Left colon (tissue), 2 donors: ENCODE results near the gene ARPC5. TPM values are rescaled to one million over a fixed set of nuclear protein-coding genes. Genes with fewer than 3 reads are reported as not detected.

Experiments
- ATAC-seq: fragments of 200-7000 bp; cut with Tn5 transposase; one replicate; pipeline ENCODE4 v1.9.1; 2020; ENCODE audit warnings: mild to moderate bottlenecking, moderate library complexity
- DNase-seq, 2 donors: peaks; one replicate each; pipeline ENCODE4 v3.0.0-alpha.2; 2020
- intact Hi-C, 2 donors: fragments of 100-400 bp; cut with DNase I in 1 of 2; cut with micrococcal nuclease in 1 of 2; formaldehyde crosslinking; loops; one replicate each; pipeline versions ENCODE4 v1.11.2 to v1.14.0; 2022; cut with DNase I, micrococcal nuclease
- total RNA-seq, 2 donors: library from RNA; stranded (reverse); fragmentation: NEBNext Ultra II Directional; extraction: Animal tissue kit (Norgen Biotek cat#: 25700); gene quantifications; one replicate each; pipeline ENCODE4 v1.2.1, GENCODE V29; 2021
- donor health status: DM: no; HTN: no; CAD: no.
- donor health status: DM: yes; HTN: yes; CAD: no.

ARPC5 gene
- total RNA-seq, 2 donors from 2014 or later = 153 to 169 TPM

DNA sequence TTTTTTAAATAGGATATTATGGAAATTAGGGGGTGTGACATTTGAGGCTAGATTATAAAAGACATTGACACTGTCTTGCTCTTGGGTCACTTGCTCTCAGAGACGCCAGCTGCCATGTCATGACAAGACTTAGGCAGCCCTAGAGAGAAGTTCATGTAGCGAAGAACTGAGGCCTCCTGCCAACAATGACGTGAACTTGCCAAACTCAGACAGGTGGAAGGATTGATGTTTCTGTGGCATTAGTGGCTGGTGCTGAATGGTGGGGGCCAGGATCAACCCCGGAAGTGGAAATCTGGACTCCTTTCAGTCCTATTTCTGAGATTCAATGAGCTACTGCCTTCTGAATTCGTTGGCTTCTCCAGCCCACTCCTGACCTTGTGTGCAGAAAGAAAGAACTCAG is 60.0 kb downstream of the ARPC5 start:
- DNase-seq (no peak), ATAC-seq (no peak)
- intact Hi-C loops = no loop called here

DNA sequence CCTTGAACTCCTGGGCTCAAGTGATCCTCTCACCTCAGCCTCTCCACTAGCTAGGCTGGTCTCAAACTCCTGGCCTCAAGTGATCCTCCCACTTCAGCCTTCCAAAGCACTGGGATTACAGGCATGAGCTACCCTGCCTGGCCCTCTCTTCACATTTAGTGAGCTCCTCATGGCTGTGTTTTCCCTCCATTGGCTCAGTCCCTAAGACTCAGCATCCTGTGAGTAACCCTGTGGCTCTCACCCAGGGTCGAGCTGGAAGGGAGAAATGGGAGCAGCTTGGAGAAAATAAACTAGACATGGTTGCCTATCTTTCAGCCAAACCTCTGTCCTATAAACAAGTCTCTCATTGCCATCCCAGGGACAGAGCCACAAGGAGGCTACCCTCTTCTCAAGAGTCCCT is 62.9 kb downstream of the ARPC5 start:
- ATAC-seq = no peak
- intact Hi-C loops = no loop called here

DNA sequence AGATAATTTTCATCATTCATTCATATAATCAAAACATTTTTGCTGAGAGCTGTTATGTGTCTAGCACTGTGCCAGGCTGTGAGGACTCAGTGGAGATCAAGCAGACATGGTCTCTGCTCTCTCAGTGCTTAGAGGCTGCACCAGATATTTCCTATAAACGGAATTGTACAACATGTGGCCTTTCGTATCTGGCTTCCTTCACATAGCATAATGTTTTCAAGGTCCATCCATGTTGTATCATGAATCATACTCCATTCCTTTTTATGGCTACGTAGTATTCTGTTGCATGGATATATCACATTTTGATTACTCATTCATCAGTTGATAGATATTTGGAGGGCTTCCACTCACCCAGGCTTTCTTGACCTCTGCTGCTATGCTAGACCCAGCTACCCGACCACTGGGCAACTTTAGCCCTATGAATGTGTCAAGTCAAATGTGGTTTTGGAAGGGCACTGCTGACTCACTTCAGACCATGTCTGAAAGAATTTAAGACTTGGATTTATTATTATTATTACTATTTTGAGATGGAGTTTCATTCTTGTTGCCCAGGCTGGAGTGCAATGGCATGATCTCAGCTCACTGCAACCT is 63.8 kb downstream of the ARPC5 start:
- no peak for ATAC-seq
- intact Hi-C loops = no loop called here
- no peak for DNase-seq

More for the DNA sequence above, 62.9 kb downstream of the ARPC5 start:
- no peak for DNase-seq

Other genes starting within 250 kb of the ARPC5 start
- gene NMNAT2, start 217.4 kb downstream of the ARPC5 start, total RNA-seq = under 1 TPM; 0.18 to 0.84 TPM
- 10 to 100 TPM; 53.4 to 56.3 TPM for gene SMG7, start 163.3 kb downstream of the ARPC5 start, total RNA-seq
- 1 to 10 TPM; 3.1 to 7.0 TPM for gene NCF2, start 45.3 kb downstream of the ARPC5 start, total RNA-seq
- gene APOBEC4, start 17.5 kb upstream of the ARPC5 start, total RNA-seq = under 1 TPM in 1 of 2 donors, not detected in 1; 0.25 TPM
- 10 to 100 TPM in 1 of 2 donors, 1 to 10 TPM in 1; 7.3 to 12.7 TPM for gene RGL1, start 169.3 kb upstream of the ARPC5 start, total RNA-seq